ENCODE results near the gene CEPT1. TPM values are rescaled to one million over a fixed set of nuclear protein-coding genes. Genes with fewer than 3 reads are reported as not detected.

CEPT1 gene
- total RNA-seq, 1 experiment from 2014 or later, result 34.2 TPM

DNA sequence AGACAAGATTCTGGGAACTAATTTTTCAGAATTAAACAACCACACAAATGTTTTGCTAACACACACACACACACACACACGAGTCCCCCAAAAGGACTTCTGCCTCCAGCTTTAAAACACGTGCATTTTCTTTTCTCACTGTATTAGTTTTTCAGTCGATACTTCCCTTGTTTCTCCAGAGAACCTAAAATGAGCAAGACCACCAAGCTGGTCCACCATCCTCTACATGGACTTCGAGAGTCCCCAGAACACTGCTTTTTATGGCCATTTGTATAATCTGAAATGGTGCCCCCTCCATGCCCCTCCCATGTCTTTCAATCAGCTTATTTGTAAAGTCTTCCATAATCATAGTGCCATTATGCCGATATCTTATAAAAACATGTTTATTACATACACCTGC is 76.7 kb downstream of the CEPT1 start:
- H2AFZ ChIP-seq (ENCODE audit: low read depth, low read length, poor library complexity, severe bottlenecking), result no peak overlapping the region
- no peak overlapping the region for H3K4me2 ChIP-seq (ENCODE audit: low read length)
- RAD21 ChIA-PET (ENCODE audit: low non-redundant PET in 1 of 2, low total read pairs in 2 of 2, uncharacterized antibody in 2 of 2, unreplicated experiment in 2 of 2), result no interaction called here
- H3K4me1 ChIP-seq (ENCODE audit: control insufficient read depth in 1 of 2, insufficient read depth in 2 of 2, low read length in 2 of 2), result peaks cover 0 to 2% of the 10 kb centered on the region in 2 experiments; a peak in 1 of 4 replicates
- BruUV-seq (replicated peaks), result no TSS peak
- POLR2A ChIA-PET, result no interaction called here
- DNase-seq (ENCODE audit: low read depth, low spot score) (no peak), ATAC-seq (no peak)
- H3K9ac ChIP-seq (ENCODE audit: low read length), result no peak overlapping the region
- intact Hi-C loops (cut with micrococcal nuclease), result no loop called here
- H3K36me3 ChIP-seq (ENCODE audit: control insufficient read depth in 1 of 2, insufficient read depth in 2 of 2, low read length in 2 of 2), result no peaks in the 10 kb centered on the region
- H3K4me3 ChIP-seq (replicated peaks in 1 of 2; ENCODE audit: low read depth in 1 of 2, low read length in 2 of 2), result no peak overlapping the region
- H3K27me3 ChIP-seq (ENCODE audit: insufficient read depth, low read length), result no peaks in the 10 kb centered on the region
- no peak overlapping the region for H3K27ac ChIP-seq (ENCODE audit: low read depth, low read length)
- no peaks in the 10 kb centered on the region for H3K79me2 ChIP-seq (ENCODE audit: insufficient read depth, low read length)
- no peaks in the 10 kb centered on the region for H3K9me2 ChIP-seq (ENCODE audit: insufficient read depth)
- no peaks in the 10 kb centered on the region for H4K20me1 ChIP-seq (ENCODE audit: insufficient read depth)
- no peaks in the 10 kb centered on the region for H3K9me3 ChIP-seq (ENCODE audit: control insufficient read depth in 1 of 2, insufficient read depth in 1 of 2, low read depth in 1 of 2, low read length in 2 of 2)
- TF ChIP-seq ZFX (IDR thresholded peaks at IDR 0.05), result no peak
- TF ChIP-seq ATF3 (IDR thresholded peaks at IDR 0.05), result no peak
- TF ChIP-seq POLR2AphosphoS5 (IDR thresholded peaks at IDR 0.05; ENCODE audit: low read depth, low read length), result no peak
- TF ChIP-seq SRF (IDR thresholded peaks at IDR 0.05; ENCODE audit: low read depth), result no peak
- no peak for TF ChIP-seq TCF7L2 (IDR thresholded peaks at IDR 0.05; ENCODE audit: borderline replicate concordance, extremely low read depth, insufficient read depth, insufficient read length)
- TF ChIP-seq POLR2A (IDR thresholded peaks at IDR 0.05; ENCODE audit: borderline replicate concordance, extremely low read depth, insufficient read depth, insufficient read length), result no peak
- TF ChIP-seq YY1 (IDR thresholded peaks at IDR 0.05; ENCODE audit: extremely low read depth, insufficient replicate concordance, low read depth, low read length), result no peak
- TF ChIP-seq, protein P1, sequence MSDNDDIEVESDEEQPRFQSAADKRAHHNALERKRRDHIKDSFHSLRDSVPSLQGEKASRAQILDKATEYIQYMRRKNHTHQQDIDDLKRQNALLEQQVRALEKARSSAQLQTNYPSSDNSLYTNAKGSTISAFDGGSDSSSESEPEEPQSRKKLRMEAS (IDR thresholded peaks at IDR 0.05), result no peak
- TF ChIP-seq SIN3A (IDR thresholded peaks at IDR 0.05; ENCODE audit: low read depth), result no peak
- TF ChIP-seq CBX3 (IDR thresholded peaks at IDR 0.05; ENCODE audit: low read depth), result no peak
- no peak for TF ChIP-seq ELF1 (IDR thresholded peaks at IDR 0.05; ENCODE audit: borderline replicate concordance, low read depth)
- TF ChIP-seq, protein P2, sequence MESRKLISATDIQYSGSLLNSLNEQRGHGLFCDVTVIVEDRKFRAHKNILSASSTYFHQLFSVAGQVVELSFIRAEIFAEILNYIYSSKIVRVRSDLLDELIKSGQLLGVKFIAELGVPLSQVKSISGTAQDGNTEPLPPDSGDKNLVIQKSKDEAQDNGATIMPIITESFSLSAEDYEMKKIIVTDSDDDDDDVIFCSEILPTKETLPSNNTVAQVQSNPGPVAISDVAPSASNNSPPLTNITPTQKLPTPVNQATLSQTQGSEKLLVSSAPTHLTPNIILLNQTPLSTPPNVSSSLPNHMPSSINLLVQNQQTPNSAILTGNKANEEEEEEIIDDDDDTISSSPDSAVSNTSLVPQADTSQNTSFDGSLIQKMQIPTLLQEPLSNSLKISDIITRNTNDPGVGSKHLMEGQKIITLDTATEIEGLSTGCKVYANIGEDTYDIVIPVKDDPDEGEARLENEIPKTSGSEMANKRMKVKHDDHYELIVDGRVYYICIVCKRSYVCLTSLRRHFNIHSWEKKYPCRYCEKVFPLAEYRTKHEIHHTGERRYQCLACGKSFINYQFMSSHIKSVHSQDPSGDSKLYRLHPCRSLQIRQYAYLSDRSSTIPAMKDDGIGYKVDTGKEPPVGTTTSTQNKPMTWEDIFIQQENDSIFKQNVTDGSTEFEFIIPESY (IDR thresholded peaks at IDR 0.05; ENCODE audit: extremely low read depth, insufficient replicate concordance, low read length), result no peak
- no peak for TF ChIP-seq FOSL1 (IDR thresholded peaks at IDR 0.05; ENCODE audit: low read depth)
- TF ChIP-seq EGR1 (IDR thresholded peaks at IDR 0.05; ENCODE audit: low read depth), result no peak
- no peak for TF ChIP-seq SP1 (IDR thresholded peaks at IDR 0.05; ENCODE audit: low read depth)
- no peak for TF ChIP-seq CEBPB (IDR thresholded peaks at IDR 0.05; ENCODE audit: low read depth)
- no peak for TF ChIP-seq EZH2 (IDR thresholded peaks at IDR 0.05)
- no peak for TF ChIP-seq ZNF274 (IDR thresholded peaks at IDR 0.05; ENCODE audit: low read depth, low read length)
- no peak for TF ChIP-seq RAD21 (IDR thresholded peaks at IDR 0.05; ENCODE audit: low read depth)
- CTCF ChIA-PET, result no interaction called here
